GM18505 (cell line): ENCODE measurements around the gene HBA1.
"Not testable (repeated sequence)": the region's sequence is repeated elsewhere in the genome, so short reads cannot be mapped to it uniquely, and the experiment has no call there.

Experiments used
- ATAC-seq: cut with Tn5 transposase; IDR thresholded peaks from one replicate; pipeline ENCODE4 v1.9.1; 2021; ENCODE audit not compliant: unreplicated experiment
- POLR2A ChIP-seq: IDR thresholded peaks from 4 replicates; pipeline ENCODE4 v1.6.1; 2011; ENCODE audit warnings: borderline replicate concordance; ENCODE audit not compliant: insufficient read depth, insufficient read length; ENCODE audit errors: extremely low read depth

HBA1 gene

GRCh38 chr16:176477-177382 lies at the start of gene HBA1:
HBA1 (plus strand) TSS chr16:176680; CDS start chr16:176717, 37 bp downstream.
- ATAC-seq: not testable (repeated sequence)

GRCh38 chr16:129075-129474 lies 47.4 kb upstream of the HBA1 start:
- TF ChIP-seq POLR2A: no peak
- no peak for ATAC-seq

- no peak for ATAC-seq
- TF ChIP-seq POLR2A: no peak
Measured at GRCh38 chr16:130533-131173, 45.8 kb upstream of the HBA1 start.

GRCh38 chr16:132120-132519 lies 44.4 kb upstream of the HBA1 start:
- TF ChIP-seq POLR2A: no peak
- ATAC-seq: no peak

GRCh38 chr16:133716-134115 lies 42.8 kb upstream of the HBA1 start:
- no peak for ATAC-seq
- TF ChIP-seq POLR2A: no peak

- no peak for ATAC-seq
- no peak for TF ChIP-seq POLR2A
Measured at GRCh38 chr16:138049-138417, 38.4 kb upstream of the HBA1 start.

GRCh38 chr16:140175-140857 lies 36.2 kb upstream of the HBA1 start:
- ATAC-seq: no peak

GRCh38 chr16:142405-142967 lies 34.0 kb upstream of the HBA1 start:
- ATAC-seq: no peak
- TF ChIP-seq POLR2A: no peak

More at GRCh38 chr16:140175-140857, 36.2 kb upstream of the HBA1 start:
- TF ChIP-seq POLR2A: no peak

GRCh38 chr16:143047-143446 lies 33.4 kb upstream of the HBA1 start:
- TF ChIP-seq POLR2A: no peak
- no peak for ATAC-seq

GRCh38 chr16:143456-143855 lies 33.0 kb upstream of the HBA1 start:
- ATAC-seq: no peak
- no peak for TF ChIP-seq POLR2A

GRCh38 chr16:144797-145252 lies 31.7 kb upstream of the HBA1 start:
- ATAC-seq: no peak
- TF ChIP-seq POLR2A: no peak

GRCh38 chr16:146646-147045 lies 29.8 kb upstream of the HBA1 start:
- TF ChIP-seq POLR2A: no peak
- ATAC-seq: no peak

- ATAC-seq: no peak
- no peak for TF ChIP-seq POLR2A
Measured at GRCh38 chr16:149024-149660, 27.3 kb upstream of the HBA1 start.
